GM12864 (cell line): ENCODE measurements around the gene SOCS1.

Source experiments
- DNase-seq: peaks from one replicate; pipeline ENCODE4 v3.0.0-alpha.2; 2011; ENCODE audit warnings: low read depth
- H3K4me3 ChIP-seq: 2 replicates; pipeline ENCODE4 v1.5.1; 2011; ENCODE audit warnings: mild to moderate bottlenecking, low read depth, low read length, control low read depth
- TF ChIP-seq, protein P1 (sequence below): IDR thresholded peaks from 2 replicates; pipeline ENCODE4 v1.5.1; 2011; ENCODE audit warnings: low read depth, mild to moderate bottlenecking, moderate library complexity, low read length, control low read depth, inconsistent platforms; ENCODE audit errors: missing control alignments

The SOCS1 gene

DNA sequence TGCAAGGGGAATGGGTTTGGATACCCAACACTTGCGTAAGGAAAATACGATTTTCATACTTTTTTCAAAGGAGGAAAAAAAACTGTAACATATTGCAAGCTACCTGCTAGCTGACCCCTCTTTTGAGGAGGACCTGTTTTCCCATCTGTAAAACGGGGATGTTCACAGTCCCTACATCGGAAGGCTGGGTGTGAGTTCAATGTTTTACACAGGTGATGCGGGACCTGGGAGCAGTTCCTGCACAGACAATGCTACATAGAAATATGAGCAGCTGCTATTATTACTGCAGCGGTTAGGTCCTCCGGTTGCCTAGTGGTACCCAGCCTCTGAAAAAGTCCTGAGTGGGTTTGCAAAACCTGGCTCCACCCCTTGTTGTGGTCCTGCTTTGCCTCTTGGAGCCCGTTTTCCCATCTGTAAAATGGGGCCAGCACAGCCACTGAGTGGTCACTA is 3.5 kb downstream of the SOCS1 start:
- DNase-seq: no peak
- H3K4me3 ChIP-seq: peak overlapping the region; percentile 81; the same call in 1 of the 2 replicates
- TF ChIP-seq, protein P1, sequence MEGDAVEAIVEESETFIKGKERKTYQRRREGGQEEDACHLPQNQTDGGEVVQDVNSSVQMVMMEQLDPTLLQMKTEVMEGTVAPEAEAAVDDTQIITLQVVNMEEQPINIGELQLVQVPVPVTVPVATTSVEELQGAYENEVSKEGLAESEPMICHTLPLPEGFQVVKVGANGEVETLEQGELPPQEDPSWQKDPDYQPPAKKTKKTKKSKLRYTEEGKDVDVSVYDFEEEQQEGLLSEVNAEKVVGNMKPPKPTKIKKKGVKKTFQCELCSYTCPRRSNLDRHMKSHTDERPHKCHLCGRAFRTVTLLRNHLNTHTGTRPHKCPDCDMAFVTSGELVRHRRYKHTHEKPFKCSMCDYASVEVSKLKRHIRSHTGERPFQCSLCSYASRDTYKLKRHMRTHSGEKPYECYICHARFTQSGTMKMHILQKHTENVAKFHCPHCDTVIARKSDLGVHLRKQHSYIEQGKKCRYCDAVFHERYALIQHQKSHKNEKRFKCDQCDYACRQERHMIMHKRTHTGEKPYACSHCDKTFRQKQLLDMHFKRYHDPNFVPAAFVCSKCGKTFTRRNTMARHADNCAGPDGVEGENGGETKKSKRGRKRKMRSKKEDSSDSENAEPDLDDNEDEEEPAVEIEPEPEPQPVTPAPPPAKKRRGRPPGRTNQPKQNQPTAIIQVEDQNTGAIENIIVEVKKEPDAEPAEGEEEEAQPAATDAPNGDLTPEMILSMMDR: no peak

GRCh38 chr16:11251525-11252481 is 4.2 kb downstream of the SOCS1 start:
- TF ChIP-seq, protein P1: no peak
- no peak overlapping the region; the same call in 1 of the 2 replicates for H3K4me3 ChIP-seq
- no peak for DNase-seq

- DNase-seq: no peak
- H3K4me3 ChIP-seq: no peak overlapping the region
Measured at GRCh38 chr16:11250786-11251524, 5.0 kb downstream of the SOCS1 start.

DNA sequence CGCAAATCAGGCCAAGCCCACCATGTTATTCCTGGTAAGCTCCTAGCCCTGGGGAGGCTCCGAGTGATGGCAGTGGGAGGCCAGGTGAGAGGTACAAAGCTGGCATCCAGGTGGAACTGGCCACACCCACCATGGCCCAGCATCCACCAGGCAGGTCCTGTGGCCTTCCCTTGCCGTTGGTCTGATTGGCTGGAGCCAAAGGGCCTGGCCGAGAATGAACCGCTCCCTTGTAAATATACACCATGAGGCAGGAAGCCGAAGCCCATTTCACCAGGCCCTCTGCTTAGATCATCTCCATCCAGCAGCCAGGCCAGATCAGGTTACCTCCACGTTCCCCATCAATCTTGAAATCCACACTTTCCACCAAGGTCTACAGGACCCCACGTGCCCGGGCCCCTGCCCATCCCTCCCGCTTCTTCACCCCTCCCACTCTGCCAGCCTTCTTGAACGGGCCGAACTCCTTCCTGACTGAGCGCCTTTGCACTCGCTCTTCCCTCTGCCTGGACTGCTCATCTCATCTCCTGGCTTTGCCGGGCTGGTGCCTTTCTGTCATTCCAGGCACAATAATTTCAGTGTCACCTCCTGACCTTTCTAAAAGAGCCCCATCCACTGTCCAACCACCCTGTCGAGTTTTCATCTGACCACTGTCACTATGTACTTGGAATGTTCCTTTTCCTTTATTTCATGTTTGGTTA is 5.8 kb downstream of the SOCS1 start:
- TF ChIP-seq, protein P1: no peak
- H3K4me3 ChIP-seq: no peak overlapping the region
- no peak for DNase-seq

More at GRCh38 chr16:11250786-11251524, 5.0 kb downstream of the SOCS1 start:
- TF ChIP-seq, protein P1: no peak

GRCh38 chr16:11249233-11250061 is 6.6 kb downstream of the SOCS1 start:
- no peak for DNase-seq
- no peak overlapping the region for H3K4me3 ChIP-seq
- TF ChIP-seq, protein P1: no peak

DNA sequence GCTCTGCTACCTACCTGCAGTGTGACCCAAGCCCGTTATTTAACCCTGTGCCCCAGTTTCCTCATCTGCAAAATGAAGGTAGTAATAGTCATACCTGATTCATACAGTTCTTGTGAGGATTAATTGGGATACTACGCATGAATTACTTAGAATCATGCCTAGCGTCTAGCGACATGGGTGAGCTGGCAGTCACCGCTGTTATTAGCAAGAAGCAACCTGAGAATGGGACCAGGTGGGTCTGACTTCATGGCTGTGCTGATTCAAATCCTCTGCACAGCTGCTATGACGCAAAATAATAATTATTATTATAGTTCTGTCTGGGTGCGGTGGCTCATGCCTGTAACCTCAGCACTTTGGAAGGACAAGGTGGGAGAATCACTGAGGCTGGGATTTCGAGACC is 7.9 kb downstream of the SOCS1 start:
- TF ChIP-seq, protein P1: no peak
- no peak overlapping the region for H3K4me3 ChIP-seq
- no peak for DNase-seq
